ENCODE data around the gene JAK2. TPM values are rescaled to one million over a fixed set of nuclear protein-coding genes. Genes with fewer than 3 reads are reported as not detected.

JAK2 gene
- polyA plus RNA-seq, 1 donor (not counting 4 experiments of a cell fraction or from before 2014, with no cell fraction given): 5.4 TPM

DNA sequence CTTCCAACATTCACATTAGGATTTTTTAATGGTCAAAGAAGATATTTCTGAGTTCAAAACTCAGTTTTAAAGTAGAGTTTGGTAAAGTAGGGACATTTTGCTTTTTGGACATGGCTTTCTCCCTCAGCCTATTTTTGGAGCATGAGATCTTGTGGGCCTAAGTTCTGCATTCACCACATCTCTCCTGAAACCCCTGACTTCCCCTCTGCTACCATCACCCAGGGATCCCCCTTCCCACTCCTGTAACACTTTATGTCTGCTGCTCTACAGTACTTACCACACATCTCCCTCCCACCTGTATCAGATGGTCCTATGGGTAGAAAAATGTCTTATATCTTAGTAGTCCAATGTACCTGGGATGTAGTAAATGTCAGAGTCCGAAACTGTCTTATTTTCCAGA is 48.2 kb upstream of the JAK2 start:
- Histone ChIP-seq H3K4me3 (ENCODE audit: control insufficient read depth in 2 of 3, extremely low read depth in 1 of 3, insufficient read depth in 2 of 3, low read depth in 1 of 3, low read length in 3 of 3) (no peak overlapping the region), H3K4me2 (ENCODE audit: control insufficient read depth, extremely low read depth, insufficient read depth, low read depth, low read length) (no peak overlapping the region), H2AFZ (ENCODE audit: control insufficient read depth, low read length) (no peak overlapping the region), H3K79me2 (ENCODE audit: control insufficient read depth, insufficient read depth, low read length) (no peaks in the 10 kb centered on the region), H3K27me3 (ENCODE audit: control insufficient read depth, extremely low read depth, insufficient read depth, low read length) (no peaks in the 10 kb centered on the region), H3K9me3 (ENCODE audit: control insufficient read depth, low read depth, low read length) (no peaks in the 10 kb centered on the region), H3K36me3 (ENCODE audit: control insufficient read depth in 2 of 2, extremely low read depth in 1 of 2, insufficient read depth in 2 of 2, low read length in 2 of 2) (no peaks in the 10 kb centered on the region), H3K9ac (ENCODE audit: control insufficient read depth, extremely low read depth, insufficient read depth, low read length) (no peak overlapping the region), H3K27ac (ENCODE audit: control insufficient read depth, insufficient read depth, low read length) (no peak overlapping the region), H3K9me1 (ENCODE audit: control insufficient read depth, extremely low read depth, insufficient read depth, low read length) (no peaks in the 10 kb centered on the region), H4K20me1 (ENCODE audit: control insufficient read depth, extremely low read depth, insufficient read depth, low read length) (no peaks in the 10 kb centered on the region), H3K4me1 (ENCODE audit: control insufficient read depth, extremely low read depth, insufficient read depth, low read length) (peaks cover 13% of the 10 kb centered on the region)
- no peak for FAIRE-seq
- dilution Hi-C loops (cut with MboI; ENCODE audit: extremely low pct_ligation_motif_present, low sequenced_read_pairs): no loop called here
- TF ChIP-seq, protein P1, sequence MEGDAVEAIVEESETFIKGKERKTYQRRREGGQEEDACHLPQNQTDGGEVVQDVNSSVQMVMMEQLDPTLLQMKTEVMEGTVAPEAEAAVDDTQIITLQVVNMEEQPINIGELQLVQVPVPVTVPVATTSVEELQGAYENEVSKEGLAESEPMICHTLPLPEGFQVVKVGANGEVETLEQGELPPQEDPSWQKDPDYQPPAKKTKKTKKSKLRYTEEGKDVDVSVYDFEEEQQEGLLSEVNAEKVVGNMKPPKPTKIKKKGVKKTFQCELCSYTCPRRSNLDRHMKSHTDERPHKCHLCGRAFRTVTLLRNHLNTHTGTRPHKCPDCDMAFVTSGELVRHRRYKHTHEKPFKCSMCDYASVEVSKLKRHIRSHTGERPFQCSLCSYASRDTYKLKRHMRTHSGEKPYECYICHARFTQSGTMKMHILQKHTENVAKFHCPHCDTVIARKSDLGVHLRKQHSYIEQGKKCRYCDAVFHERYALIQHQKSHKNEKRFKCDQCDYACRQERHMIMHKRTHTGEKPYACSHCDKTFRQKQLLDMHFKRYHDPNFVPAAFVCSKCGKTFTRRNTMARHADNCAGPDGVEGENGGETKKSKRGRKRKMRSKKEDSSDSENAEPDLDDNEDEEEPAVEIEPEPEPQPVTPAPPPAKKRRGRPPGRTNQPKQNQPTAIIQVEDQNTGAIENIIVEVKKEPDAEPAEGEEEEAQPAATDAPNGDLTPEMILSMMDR (optimal IDR thresholded peaks at IDR 0.05 in 1 of 3, IDR thresholded peaks at IDR 0.05 in 1 of 3, conservative IDR thresholded peaks at IDR 0.05 in 1 of 3; ENCODE audit: extremely low read depth in 1 of 3, insufficient read depth in 2 of 3, low read length in 3 of 3): no peak
- TF ChIP-seq EZH2 (IDR thresholded peaks at IDR 0.05; ENCODE audit: low read length): no peak
- DNase-seq (ENCODE audit: low read depth, low spot score): no peak

DNA sequence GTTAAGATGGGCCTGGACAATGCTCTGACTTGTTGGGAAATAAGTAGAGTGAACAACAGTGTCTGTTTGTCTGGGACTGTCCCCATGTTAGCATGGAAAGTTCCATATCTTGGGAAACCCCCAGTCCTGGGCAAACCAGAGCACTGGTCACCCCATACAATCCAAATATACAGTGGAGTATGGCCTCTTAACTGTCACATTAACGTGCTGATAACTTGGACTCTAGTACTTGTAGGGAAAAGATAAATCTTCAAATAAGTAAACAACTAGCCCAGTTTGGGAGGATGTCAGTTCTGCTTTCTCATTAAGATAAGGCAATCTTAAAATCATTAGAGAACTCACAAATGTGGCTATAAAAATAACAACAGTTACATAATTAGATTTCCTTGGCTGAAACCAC is 47.6 kb upstream of the JAK2 start:
- H3K27ac ChIP-seq (ENCODE audit: control insufficient read depth, insufficient read depth, low read length): no peak overlapping the region
- FAIRE-seq: no peak
- no peak overlapping the region for H3K4me3 ChIP-seq (ENCODE audit: control insufficient read depth in 2 of 3, extremely low read depth in 1 of 3, insufficient read depth in 2 of 3, low read depth in 1 of 3, low read length in 3 of 3)
- peaks cover 12% of the 10 kb centered on the region for H3K4me1 ChIP-seq (ENCODE audit: control insufficient read depth, extremely low read depth, insufficient read depth, low read length)
- dilution Hi-C loops (cut with MboI; ENCODE audit: extremely low pct_ligation_motif_present, low sequenced_read_pairs): no loop called here
- H4K20me1 ChIP-seq (ENCODE audit: control insufficient read depth, extremely low read depth, insufficient read depth, low read length): no peaks in the 10 kb centered on the region
- no peak overlapping the region for H2AFZ ChIP-seq (ENCODE audit: control insufficient read depth, low read length)
- H3K36me3 ChIP-seq (ENCODE audit: control insufficient read depth in 2 of 2, extremely low read depth in 1 of 2, insufficient read depth in 2 of 2, low read length in 2 of 2): no peaks in the 10 kb centered on the region
- DNase-seq (ENCODE audit: low read depth, low spot score): no peak
- H3K9me3 ChIP-seq (ENCODE audit: control insufficient read depth, low read depth, low read length): no peaks in the 10 kb centered on the region
- H3K27me3 ChIP-seq (ENCODE audit: control insufficient read depth, extremely low read depth, insufficient read depth, low read length): no peaks in the 10 kb centered on the region
- H3K79me2 ChIP-seq (ENCODE audit: control insufficient read depth, insufficient read depth, low read length): no peaks in the 10 kb centered on the region
- H3K9me1 ChIP-seq (ENCODE audit: control insufficient read depth, extremely low read depth, insufficient read depth, low read length): no peaks in the 10 kb centered on the region
- no peak overlapping the region for H3K9ac ChIP-seq (ENCODE audit: control insufficient read depth, extremely low read depth, insufficient read depth, low read length)
- TF ChIP-seq EZH2 (IDR thresholded peaks at IDR 0.05; ENCODE audit: low read length): no peak
- TF ChIP-seq, protein P1 (optimal IDR thresholded peaks at IDR 0.05 in 1 of 3, IDR thresholded peaks at IDR 0.05 in 1 of 3, conservative IDR thresholded peaks at IDR 0.05 in 1 of 3; ENCODE audit: extremely low read depth in 1 of 3, insufficient read depth in 2 of 3, low read length in 3 of 3): no peak
- H3K4me2 ChIP-seq (ENCODE audit: control insufficient read depth, extremely low read depth, insufficient read depth, low read depth, low read length): no peak overlapping the region

Data from keratinocyte (primary cell).